ENCODE measurements around the gene TRIM38.
"Not testable (repeated sequence)": the region's sequence is repeated elsewhere in the genome, so short reads cannot be mapped to it uniquely, and the experiment has no call there.

The TRIM38 gene

DNA sequence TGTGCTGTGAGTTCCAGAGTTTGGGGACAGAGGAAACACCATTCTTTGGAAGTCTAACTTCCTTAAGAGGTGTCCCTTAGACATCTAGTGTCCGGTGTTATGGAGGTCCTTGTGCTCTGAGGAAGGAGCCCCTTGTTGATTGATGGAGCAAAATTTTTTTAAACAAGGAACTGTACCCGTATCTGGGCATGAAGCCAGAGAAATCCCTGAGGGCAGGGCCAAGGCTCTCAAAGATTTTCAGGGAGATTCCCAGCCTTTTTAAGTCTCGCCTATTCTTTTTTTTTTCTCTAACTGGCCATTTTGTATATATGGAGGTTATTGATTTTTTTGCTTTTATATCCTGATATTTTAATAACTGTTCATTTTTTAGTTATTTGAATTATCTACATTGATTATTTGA, 45.9 kb downstream of the TRIM38 start:
- no peak for FAIRE-seq

DNA sequence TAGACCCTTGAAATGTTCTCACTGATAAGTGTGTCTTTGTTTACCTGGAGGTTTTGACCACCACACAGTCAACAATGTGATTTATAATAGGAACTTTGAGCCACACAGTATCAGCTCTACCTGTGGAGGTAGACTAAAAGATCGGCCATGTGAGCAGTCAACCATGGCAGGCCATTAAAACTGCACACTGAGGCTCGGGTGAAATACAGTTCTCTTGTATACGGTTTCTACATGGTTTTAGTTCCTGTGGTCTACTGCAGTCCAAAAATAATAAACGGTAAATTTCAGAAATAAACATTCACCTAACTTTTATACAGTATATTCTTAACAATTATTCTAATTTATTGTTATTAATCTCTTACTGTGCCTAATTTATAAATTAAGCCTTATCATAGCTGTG, 47.2 kb downstream of the TRIM38 start:
- FAIRE-seq: no peak

DNA sequence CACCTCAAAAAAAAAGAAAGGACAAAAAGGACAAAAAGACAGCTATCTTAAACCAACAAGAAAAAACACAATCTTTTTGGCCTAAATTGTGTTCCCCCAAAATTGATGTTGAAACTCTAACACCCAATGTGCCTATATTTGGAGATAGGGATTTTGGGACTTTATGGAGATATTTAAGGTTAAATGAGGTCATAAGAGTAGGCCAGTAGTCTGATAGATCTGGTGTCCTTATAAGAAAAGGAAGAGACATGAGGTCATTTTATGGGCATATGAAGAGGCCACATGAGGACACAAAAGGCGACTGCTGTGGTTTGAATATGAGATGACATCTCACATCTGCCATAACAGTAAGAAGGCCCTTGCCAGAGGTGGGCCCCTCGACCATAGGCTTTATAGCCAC, 49.5 kb downstream of the TRIM38 start:
- FAIRE-seq: no peak

DNA sequence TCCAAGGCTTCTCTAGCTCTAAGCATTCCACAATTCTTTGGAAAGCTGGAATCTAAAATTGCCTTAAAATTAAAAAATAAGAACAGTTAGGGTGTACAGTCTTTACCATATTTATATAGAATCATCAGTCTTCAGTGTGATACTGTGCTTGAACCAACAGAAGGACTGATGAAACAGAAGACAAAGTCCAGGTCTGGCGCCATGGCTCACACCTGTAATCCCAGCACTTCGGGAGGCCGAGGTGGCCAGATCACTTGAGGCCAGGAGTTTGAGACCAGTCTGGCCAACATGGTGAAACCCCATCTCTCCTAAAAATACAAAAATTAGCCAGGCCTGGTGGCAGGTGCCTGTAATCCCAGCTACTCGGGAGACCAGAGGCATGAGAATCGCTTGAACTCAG, 51.8 kb downstream of the TRIM38 start:
- FAIRE-seq: not testable (repeated sequence)

DNA sequence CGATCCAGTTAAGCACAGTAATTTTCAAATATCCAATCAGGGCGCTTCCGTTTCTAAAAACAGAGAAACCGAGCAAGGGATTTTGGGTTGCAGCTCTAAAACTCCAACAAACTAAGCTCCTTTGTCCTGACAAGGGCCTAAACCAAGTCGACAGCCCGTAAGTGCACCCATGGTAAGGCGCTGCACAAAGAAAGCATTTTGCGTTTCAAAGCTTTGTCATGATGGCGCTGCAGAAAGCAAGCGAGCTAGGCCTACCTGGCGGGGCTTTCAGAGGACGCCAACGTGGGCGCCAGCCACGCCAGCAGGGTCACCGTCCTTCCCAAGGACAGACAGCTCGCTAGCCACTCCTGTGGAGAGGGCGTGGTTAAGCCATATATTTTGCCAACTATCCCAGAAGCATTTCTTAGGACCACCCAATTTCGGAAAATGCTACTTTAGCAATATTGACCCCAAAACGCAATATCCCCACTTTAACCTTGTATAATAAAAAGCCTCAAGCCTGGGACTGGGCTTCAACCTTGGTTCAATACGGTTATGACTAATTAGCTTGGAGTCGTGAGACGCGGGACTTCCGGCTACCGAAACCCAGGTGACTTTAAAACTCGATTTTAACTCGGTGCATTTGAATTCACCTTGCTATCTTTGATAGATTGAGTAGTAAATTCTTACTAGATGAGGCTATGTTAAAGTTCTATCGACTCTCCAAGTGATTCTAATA, 53.8 kb downstream of the TRIM38 start:
- no peak for FAIRE-seq

DNA sequence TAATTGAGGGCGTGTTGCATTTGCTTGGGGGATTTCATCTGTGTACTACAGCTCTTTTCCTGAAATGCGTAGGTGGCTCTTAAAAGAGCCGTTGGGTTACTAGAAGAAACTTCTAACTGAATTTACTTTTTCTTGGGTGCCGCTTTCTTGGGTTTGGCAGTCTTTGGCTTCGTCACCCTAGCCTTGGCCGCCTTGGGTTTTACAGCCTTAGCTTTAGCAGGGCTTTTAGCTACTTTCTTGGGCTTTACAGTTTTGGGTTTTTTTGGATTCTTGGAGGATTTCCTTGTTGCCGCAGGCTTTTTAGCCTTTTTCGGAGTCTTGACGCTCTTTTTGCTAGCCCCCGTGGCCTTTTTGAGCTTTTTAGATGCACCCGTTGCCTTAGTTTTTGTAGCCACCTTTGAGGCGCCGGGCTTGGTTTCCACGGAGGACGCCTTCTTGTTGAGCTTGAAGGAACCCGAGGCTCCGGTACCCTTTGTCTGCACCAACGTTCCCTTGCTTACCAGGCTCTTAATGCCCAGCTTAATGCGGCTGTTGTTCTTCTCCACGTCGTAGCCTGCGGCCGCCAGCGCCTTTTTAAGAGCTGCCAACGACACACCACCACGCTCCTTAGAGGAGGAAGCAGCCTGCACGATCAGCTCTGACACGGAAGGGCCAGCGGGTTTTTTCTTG, 54.5 kb downstream of the TRIM38 start:
- no peak for FAIRE-seq

DNA sequence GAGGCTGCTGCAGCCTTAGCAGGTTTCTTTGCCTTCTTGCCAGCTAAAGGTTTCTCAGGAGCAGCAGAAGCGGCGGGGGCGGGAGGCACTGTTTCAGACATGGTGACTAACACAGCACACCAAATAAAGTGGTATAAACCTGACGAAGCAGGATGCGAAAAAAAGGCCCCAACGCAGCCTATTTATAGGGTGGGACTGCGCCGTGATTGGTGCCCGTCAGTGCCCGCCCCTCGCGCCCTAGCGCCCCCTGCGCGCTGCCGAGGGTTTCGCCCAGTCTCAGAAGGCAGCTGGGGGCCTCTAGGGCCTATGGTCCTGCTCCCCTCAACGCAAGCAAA, 55.0 kb downstream of the TRIM38 start:
- FAIRE-seq: no peak

DNA sequence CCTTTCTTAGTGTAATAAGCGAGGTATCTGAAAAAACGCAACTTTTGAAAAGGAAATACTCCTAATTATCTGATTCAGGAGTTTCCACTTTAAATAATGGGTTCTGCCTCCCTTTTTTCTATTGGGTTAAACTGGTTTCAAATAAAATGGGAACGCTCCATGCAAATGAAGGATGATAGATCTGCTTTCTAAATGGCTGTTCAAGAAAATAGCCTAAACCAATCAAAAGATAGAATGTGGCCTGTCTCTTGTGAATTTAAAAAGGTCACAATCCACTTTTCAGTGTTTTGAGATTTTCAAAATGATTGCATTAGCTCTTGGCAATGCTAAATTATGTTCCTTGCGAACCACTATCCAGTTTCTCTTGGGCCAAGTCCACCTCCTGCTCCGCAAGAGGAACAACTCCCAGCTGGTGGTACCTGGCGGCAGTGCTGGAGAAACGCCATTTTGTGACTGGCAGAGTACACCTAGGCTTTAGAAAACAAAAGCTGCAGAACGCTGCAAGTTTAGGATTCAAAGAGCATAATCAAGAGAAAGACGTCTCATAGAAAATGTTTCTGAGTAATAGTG, 56.7 kb downstream of the TRIM38 start:
- FAIRE-seq: no peak

DNA sequence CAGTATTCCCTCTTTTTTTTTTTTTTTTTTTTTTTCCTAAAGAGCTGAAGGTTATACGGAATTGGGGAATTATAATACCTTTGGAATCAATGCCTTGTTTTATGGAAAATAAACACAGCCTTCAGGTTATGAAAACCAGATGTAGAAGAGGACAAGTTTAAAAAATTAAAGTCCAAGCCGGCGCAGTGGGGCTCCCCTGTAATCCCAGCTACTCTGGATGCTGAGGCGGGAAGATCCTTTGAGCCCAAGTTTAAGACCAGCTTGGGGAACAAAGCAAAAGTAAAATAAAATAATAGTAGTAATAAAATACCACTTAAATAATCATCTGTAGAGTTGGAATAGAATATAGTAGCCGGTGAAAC, 57.3 kb downstream of the TRIM38 start:
- no peak for FAIRE-seq

DNA sequence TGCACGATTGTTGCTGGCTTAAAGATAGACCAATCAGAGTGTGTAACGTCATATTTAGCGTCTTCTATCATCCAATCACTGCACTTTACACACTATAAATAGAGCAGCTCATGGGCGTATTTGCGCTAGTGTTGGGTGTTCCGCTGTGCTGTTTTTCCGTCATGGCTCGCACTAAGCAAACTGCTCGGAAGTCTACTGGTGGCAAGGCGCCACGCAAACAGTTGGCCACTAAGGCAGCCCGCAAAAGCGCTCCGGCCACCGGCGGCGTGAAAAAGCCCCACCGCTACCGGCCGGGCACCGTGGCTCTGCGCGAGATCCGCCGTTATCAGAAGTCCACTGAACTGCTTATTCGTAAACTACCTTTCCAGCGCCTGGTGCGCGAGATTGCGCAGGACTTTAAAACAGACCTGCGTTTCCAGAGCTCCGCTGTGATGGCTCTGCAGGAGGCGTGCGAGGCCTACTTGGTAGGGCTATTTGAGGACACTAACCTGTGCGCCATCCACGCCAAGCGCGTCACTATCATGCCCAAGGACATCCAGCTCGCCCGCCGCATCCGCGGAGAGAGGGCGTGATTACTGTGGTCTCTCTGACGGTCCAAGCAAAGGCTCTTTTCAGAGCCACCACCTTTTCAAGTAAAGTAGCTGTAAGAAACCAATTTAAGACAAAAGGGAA, 57.9 kb downstream of the TRIM38 start:
- FAIRE-seq: peak; percentile 100

DNA sequence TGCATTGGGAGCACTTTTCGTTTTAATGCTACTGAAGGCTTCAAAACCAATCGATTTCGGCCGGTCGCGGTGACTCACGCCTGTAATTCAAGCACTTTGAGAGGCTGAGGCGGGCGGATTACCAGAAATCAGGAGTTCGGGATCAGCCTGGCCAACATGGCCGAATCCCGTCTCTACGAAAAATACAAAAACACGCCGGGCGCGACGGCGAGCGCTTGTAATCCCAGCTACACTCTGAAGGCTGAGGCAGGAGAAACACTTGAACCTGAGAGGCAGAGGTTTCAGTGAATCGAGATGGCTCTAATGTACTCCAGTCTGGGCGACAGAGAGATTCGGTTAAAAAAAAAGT, 58.4 kb downstream of the TRIM38 start:
- no peak for FAIRE-seq

DNA sequence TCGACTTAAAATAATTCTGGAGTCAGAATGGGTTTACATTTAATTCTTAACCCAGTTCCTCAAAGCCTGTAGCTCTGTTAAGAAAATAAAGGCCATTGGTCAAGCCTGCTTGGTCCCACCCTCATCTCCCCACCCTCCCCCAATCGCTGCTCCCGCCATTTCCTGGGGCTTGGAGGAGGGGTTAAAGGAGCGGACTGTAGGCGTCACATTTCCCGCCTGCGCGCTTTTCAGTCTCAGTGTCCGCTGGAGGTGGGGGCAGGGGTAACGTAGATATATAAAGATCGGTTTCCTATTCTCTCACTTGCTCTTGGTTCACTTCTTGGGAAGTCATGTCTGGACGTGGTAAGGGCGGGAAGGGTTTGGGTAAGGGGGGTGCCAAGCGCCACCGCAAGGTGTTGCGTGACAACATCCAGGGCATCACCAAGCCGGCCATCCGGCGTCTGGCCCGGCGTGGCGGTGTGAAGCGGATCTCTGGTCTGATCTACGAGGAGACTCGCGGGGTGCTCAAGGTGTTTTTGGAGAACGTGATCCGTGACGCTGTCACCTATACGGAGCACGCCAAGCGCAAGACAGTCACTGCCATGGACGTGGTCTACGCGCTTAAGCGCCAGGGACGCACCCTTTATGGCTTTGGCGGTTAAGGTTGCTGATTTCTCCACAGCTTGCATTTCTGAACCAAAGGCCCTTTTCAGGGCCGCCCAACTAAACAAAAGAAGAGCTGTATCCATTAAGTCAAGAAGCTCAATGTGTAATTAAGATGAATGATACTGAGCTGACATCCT, 58.9 kb downstream of the TRIM38 start:
- peak; percentile 86 for FAIRE-seq

DNA sequence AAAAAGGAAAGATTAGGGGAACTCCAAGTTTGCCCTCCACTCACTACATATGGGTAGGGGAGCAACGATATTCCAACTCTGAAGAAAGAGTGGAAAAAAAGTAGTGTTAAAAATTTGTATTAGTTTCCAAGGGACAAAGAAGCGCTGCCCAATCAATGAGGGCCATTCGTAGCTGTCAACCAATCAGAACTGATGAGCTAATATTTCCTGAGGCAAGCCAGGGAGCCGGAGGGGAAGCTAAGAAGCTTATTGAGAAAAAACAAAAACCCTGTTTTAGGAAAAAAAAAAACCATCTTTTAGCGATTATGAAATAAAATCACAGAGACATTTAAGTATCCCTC, 59.5 kb downstream of the TRIM38 start:
- peak; percentile 94 for FAIRE-seq

DNA sequence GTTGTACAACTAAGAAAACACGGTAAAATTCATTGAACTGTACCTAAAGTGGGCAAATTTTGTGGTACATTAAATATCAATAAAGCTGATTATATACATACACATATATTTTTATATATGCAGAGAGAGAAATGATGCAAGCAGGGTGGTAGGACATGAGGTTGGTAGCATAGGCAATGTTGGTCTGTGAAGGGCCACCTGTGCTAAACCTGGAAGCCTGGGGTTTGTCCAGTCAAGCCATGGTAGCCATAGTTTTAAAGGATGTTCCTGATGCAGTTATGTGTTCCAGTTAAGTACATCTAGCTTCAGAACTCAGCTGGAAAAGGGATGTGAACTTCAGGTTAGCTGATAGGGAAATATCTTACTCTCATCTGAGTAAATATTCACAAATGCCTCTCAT, 60.1 kb downstream of the TRIM38 start:
- no peak for FAIRE-seq

DNA sequence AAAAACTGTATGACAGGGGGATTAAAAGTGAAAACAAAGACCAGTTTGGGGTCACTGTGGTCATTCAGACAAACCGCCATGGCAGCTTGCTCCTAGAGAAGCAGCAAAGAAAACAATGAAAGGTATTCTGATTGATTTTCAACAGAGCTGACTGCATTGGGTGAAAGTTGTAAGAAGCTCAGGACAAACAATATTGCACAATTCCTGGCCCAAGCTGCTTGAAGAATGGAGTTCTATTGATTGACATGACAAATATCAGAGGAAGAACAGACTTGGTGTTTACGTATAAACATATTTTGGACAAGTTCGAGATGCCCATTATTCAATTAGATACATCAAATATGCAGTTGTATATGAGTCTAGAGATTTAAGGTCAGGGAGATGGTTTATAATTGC, 62.0 kb downstream of the TRIM38 start:
- FAIRE-seq: no peak

DNA sequence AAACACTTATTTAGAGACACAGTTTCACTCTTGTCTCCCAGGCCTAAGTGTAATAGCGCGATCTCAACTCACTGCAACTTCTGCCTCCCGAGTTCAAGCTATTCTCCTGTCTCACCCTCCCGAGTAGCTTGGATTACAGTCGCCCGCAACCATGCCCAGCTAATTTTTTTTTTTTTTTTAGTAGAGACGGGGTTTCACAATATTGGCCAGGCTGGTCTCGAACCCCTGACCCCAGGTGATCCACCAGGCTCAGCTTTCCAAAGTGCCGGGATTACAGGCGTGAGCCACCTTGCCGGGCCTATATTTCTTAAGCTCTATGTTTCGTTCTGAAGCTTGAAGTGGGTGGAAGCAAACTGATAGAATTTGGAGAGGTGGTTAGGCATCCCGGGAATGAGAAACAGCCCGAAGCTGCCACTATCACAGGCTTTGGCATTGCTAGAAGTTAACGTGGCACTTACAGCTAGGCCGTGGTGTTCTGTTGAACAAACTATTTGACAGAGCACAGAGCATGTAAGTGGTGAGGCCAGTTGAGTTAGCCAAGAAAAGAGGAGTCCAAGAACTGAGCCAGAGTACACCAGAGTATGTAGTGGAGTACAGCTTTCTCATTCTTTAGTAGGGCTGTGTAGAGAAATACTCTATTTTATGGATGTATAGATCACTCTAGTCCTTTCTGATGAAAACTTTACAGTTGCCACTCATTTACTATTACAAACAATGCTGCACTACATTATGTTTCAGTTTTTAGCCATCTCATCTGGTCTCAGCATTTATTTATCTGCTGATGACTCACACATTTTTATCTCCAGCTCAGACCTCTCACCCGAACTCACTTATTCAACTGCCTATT, 62.7 kb downstream of the TRIM38 start:
- peak; percentile 84 for FAIRE-seq

DNA sequence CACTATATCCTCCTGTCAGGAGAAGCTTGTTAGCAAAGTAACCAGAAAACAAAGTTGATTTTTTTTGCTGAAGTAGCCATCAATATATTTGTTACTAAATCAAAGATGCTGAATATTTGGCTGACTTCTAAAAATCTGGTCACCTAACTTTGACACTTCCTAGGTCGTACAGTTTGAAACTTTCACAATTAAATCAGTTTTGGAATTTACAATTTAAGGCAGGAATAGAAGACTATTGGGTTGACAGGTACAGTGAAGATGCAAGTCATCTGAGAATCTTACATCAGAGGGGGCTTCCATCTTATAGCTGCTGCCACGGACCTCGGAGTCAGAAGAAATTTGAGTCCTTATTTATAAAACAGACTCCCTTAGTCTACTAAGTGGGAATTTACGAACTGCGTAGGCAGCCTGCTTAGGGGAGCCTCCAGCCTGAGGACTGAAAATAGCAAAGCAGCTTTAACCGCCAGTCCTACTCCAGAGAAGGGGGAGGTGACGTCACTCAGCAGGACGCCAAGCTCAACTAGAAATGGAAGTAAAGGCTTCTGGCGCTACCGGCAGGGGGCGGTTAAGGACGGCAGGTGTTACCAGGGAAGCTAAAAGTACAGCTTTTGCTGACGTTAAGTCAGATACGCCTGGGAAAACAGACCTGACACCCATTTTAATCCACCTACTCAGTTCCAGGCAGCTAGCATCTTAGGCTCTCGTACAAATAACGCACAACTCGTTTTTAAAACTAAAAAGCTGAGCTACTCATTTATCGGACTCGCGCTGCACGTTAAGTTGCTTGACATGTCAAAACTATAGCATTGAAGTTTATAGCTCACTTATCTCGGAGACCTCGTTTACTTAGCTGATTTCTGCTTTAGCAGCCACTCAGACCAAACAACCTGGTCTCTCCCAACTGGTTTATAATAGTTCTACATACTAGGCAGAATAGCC, 63.6 kb downstream of the TRIM38 start:
- FAIRE-seq: peak; percentile 60

DNA sequence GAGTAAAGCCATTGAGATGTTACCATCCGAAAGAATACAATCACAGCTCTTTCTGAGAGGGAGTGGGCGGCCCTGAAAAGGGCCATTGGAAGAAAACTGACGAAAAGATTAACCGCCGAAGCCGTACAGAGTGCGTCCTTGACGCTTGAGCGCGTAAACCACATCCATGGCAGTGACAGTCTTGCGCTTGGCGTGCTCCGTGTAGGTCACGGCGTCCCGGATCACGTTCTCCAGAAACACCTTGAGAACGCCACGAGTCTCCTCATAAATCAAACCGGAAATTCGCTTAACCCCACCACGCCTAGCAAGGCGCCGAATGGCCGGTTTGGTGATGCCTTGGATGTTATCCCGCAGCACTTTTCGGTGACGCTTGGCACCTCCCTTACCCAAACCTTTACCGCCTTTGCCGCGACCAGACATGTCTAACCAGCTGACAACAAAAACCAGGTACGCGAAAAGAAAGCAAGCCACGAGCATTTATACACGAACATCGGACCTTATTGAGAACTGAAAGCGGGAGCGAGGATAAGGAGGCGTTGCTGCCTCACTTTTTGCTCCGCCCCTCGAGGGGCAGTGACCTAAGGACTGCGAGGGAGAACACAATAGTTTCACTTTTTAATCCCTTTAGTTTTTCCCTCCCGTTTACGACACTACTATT, 64.4 kb downstream of the TRIM38 start:
- peak; percentile 47 for FAIRE-seq

DNA sequence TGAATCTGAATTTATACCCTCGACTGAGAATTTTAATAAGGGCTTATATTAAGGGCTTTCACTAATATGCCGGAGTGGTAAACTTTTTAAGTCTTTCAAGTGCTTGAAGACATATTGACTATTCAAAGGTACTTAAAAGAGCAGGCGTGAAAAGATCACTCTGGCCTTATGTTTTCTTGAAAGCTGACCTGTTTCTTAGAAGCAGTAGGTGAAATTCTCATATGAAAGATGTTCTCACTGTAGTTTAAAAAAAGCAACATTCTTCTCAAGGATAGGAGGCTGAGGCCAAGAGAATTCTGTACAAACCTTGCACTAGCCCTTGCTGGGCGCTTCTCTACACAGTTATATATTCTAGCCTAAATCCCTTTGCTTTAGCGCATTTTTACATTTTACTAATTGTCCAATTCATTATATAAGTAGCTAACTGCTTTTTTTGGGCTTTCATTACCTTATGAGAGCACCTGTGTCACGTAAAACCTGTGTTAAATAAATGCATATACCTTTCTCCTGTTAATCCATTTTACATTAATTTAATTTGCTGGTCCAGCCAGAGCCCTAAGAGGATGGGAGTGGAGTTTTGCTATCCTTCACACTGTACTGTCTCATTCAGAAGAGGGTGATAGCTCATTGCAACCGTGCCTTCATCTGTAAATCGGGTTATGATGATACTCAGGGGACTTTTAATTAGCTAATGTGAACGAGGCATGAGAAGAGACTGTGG, 65.0 kb downstream of the TRIM38 start:
- no peak for FAIRE-seq

DNA sequence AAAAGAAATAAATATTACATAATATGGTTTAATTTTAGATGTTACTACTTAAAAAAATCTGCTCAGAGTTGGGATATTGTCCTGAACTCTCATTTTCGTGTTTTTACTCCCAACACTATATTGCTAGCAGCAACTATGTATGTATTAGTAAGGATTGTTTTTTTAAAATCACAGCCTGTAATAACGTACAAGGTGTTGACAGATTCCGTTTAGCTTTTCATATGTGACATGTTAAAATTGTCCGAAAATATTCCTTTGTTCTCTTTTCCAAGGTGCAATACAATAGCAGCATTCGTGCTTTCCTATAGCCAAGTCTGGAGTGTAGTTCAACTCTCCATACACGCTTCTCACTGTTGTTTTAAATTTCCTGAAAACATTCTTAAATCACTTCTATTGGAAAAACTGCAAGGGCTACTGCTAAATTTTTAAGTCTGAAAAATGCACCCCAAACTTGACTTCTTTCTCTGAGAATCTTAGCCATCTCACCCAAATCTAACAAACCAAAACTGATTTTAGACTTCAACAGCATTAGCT, 65.7 kb downstream of the TRIM38 start:
- FAIRE-seq: no peak
